Natural killer cell (primary cell): ENCODE measurements around the gene NOL7. TPM values are rescaled to one million over a fixed set of nuclear protein-coding genes. Genes with fewer than 3 reads are reported as not detected.

Experiments used
- ATAC-seq, 3 donors: fragments of 150-1000 bp in 2 of 3; fragments of 200-7000 bp in 1 of 3; cut with Tn5 transposase; 1 replicate in 1 of 3; 2 replicates in 2 of 3; pipeline ENCODE4 v1.10.0; 2021; ENCODE audit warnings: mild to moderate bottlenecking in 2 of 3, moderate library complexity in 2 of 3
- DNase-seq, 2 donors: peaks; one replicate each; pipeline versions ENCODE4 v3.0.0 to v3.0.0-alpha.2; 2013 to 2021; ENCODE audit warnings: mixed read lengths in 1 of 2
- H3K27ac ChIP-seq: one replicate; pipeline ENCODE4 v1.5.1; 2013; ENCODE audit warnings: mild to moderate bottlenecking, low read length
- H3K27me3 ChIP-seq: one replicate; pipeline ENCODE4 v1.6.1; 2013; ENCODE audit warnings: low read length; ENCODE audit not compliant: control insufficient read depth, insufficient read depth
- H3K36me3 ChIP-seq: one replicate; pipeline ENCODE4 v1.6.1; 2013; ENCODE audit warnings: low read length; ENCODE audit not compliant: control insufficient read depth, insufficient read depth
- H3K4me1 ChIP-seq: one replicate; pipeline ENCODE4 v1.6.1; 2013; ENCODE audit warnings: low read length; ENCODE audit not compliant: control insufficient read depth, insufficient read depth
- H3K4me3 ChIP-seq: one replicate; pipeline ENCODE4 v1.5.1; 2013; ENCODE audit warnings: low read length
- H3K9me3 ChIP-seq: one replicate; pipeline ENCODE4 v1.6.1; 2013; ENCODE audit warnings: low read length; ENCODE audit not compliant: control insufficient read depth, insufficient read depth
- H3K27ac Mint-ChIP-seq, 2 donors: one replicate each; pipeline ENCODE4 v1.8.0; 2022; ENCODE audit warnings: mild to moderate bottlenecking in 2 of 2, mixed read lengths in 2 of 2, moderate library complexity in 1 of 2
- H3K27me3 Mint-ChIP-seq, 2 donors: one replicate each; pipeline ENCODE4 v1.8.0; 2022; ENCODE audit warnings: low read depth in 2 of 2, mixed read lengths in 2 of 2
- H3K36me3 Mint-ChIP-seq: one replicate; pipeline ENCODE4 v1.8.0; 2022; ENCODE audit warnings: mixed read lengths
- H3K4me1 Mint-ChIP-seq, 2 donors: one replicate each; pipeline ENCODE4 v1.8.0; 2022; ENCODE audit warnings: mixed read lengths in 2 of 2
- H3K4me3 Mint-ChIP-seq: one replicate; pipeline ENCODE4 v1.8.0; 2022; ENCODE audit warnings: mild to moderate bottlenecking, moderate library complexity, mixed read lengths
- H3K9me3 Mint-ChIP-seq, 2 donors: one replicate each; pipeline ENCODE4 v1.8.0; 2022; ENCODE audit warnings: mixed read lengths in 2 of 2
- WGBS: methylation state at CpG from one replicate; pipeline ENCODE4 v1.1.7; 2013; ENCODE audit warnings: missing lambda C conversion rate; ENCODE audit not compliant: insufficient coverage; 5-methylcytosine and 5-hydroxymethylcytosine counted together
- intact Hi-C: fragments of 100-400 bp; cut with micrococcal nuclease; formaldehyde crosslinking; loops from one replicate; pipeline ENCODE4 v1.14.2; 2022
- total RNA-seq, 4 donors: library from RNA; stranded (reverse); fragments of 120-200 nt in 1 of 4; gene quantifications; one replicate each; pipeline versions ENCODE4 v1.2.3 to v1.2.4, GENCODE V29; 2013 to 2022
- TF ChIP-seq, protein P1 (sequence below): fragments of 200-600 bp; IDR thresholded peaks from one replicate; pipeline ENCODE4 v1.8.0; 2022; ENCODE audit warnings: antibody characterized with exemption

Gene NOL7
- total RNA-seq = 10 to 100 TPM; 24.7 to 31.3 (median 29.6) TPM
- 52.1 TPM for total RNA-seq (2013)

DNA sequence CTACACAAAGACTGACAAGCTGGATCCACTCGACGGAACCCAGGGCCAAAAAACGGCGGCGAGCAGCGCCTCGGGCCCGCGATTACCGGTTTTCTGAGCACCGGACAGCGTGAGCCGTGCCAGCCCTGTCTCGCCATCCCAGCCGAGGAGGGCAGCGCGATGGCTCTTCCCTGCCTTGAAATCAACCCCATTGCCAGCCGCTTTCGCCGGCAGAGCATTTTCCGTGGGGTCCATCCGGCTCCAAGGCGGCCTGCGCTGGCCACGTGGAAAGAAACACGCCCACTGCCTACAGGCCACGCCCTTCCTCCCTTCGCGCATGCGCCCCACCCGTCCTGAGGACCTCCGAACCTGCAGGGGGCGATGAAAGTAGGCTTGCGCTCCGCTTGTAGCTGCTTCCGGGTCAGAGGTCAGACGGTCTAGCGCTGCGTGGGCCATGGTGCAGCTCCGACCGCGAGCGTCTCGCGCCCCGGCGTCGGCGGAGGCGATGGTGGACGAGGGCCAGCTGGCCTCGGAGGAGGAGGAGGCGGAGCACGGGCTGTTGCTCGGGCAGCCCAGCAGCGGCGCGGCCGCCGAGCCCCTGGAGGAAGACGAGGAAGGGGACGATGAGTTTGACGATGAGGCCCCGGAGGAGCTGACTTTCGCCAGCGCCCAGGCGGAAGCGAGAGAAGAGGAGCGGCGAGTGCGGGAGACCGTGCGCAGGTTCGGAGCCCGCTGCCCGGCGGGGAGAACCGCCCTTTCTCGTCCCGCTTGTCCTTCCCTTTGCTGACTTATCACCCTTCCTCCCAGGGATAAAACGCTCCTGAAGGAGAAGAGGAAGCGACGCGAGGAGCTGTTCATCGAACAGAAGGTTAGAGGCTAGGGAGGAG, at the start of gene NOL7:
Gene NOL7 (plus strand): TSS at position 410 of the 866 bp plus-strand sequence. CDS start 24 bp downstream, at position 434.
- DNase-seq (peak; percentile 100), ATAC-seq (peak; percentile 93 to 99 (median 94))
- Histone ChIP-seq H3K27me3 (no peaks in the 10 kb centered on the region), H3K27ac (peak within 1 kb of the TSS; percentile 76), H3K4me3 (peak within 1 kb of the TSS; percentile 91), H3K9me3 (no peaks in the 10 kb centered on the region), H3K36me3 (peaks cover 33% of the 10 kb centered on the region), H3K4me1 (peaks cover 17% of the 10 kb centered on the region)
- WGBS = under 1% methylated on average over 84 of the region's 85 CpGs
- Mint-ChIP-seq H3K4me1 (peaks cover 35 to 37% of the 10 kb centered on the region in 2 donors), H3K27ac (peak within 1 kb of the TSS; percentile 94 to 99), H3K9me3 (no peaks in the 10 kb centered on the region), H3K27me3 (no peaks in the 10 kb centered on the region), H3K36me3 (peaks cover 7% of the 10 kb centered on the region), H3K4me3 (peak within 1 kb of the TSS; percentile 99)
- TF ChIP-seq, protein P1, sequence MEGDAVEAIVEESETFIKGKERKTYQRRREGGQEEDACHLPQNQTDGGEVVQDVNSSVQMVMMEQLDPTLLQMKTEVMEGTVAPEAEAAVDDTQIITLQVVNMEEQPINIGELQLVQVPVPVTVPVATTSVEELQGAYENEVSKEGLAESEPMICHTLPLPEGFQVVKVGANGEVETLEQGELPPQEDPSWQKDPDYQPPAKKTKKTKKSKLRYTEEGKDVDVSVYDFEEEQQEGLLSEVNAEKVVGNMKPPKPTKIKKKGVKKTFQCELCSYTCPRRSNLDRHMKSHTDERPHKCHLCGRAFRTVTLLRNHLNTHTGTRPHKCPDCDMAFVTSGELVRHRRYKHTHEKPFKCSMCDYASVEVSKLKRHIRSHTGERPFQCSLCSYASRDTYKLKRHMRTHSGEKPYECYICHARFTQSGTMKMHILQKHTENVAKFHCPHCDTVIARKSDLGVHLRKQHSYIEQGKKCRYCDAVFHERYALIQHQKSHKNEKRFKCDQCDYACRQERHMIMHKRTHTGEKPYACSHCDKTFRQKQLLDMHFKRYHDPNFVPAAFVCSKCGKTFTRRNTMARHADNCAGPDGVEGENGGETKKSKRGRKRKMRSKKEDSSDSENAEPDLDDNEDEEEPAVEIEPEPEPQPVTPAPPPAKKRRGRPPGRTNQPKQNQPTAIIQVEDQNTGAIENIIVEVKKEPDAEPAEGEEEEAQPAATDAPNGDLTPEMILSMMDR = peak; percentile 82
- intact Hi-C loops = loop anchor here (1.0 to 5.0 kb wide), 3 partner anchors 41 to 288 kb away; partner anchors contain the start of genes SIRT5 and TBC1D7

DNA sequence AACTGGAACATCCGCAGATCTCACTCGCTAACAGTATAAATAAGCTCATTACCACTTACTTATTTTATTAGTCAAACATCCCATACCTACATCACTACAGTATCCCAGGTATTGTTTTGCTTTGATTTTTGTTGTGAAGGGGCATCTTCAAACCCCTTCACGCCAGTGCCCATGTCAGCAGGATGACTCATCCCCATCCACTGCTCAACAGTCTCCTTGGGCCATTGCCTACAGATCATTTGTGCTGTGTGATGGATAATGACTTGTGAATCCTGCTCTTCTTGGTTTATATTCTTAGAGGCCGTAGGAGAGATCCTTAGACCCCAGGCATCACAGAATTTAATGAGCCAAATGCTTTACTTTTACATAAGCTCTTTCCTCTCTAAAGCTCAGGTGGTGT, 49.2 kb upstream of the NOL7 start:
- no peaks in the 10 kb centered on the region for H3K36me3 Mint-ChIP-seq
- H3K4me1 Mint-ChIP-seq = no peaks in the 10 kb centered on the region
- Histone ChIP-seq H3K4me3 (no peak overlapping the region), H3K36me3 (no peaks in the 10 kb centered on the region), H3K4me1 (no peaks in the 10 kb centered on the region), H3K9me3 (no peaks in the 10 kb centered on the region), H3K27ac (no peak overlapping the region), H3K27me3 (no peaks in the 10 kb centered on the region)
- intact Hi-C loops = no loop called here
- TF ChIP-seq, protein P1 = no peak
- no peak overlapping the region for H3K4me3 Mint-ChIP-seq
- H3K27ac Mint-ChIP-seq = no peak overlapping the region
- DNase-seq (no peak), ATAC-seq (no peak)
- 100% methylated on average over 3 of the region's 4 CpGs for WGBS
- H3K27me3 Mint-ChIP-seq = peaks cover 8 to 24% of the 10 kb centered on the region in 2 donors
- H3K9me3 Mint-ChIP-seq = no peaks in the 10 kb centered on the region

DNA sequence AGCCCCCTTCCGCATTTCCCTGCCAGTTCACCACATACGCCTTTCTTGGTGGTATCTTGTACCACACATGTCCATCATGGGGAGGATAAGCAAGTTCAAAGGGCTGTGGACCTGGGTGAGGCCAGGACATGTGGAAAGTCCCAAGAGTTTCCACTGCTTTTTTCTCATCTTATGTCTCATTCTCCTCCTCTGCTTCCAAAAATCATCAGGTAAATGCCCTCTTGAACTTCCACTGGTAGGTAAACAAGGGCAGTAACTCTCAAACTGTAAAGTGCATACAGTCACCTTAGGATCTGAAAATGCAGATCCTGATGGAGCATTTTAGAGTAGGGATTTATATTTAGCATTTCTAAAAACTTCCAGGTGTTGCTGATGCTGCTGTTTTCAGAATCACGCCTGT, 48.6 kb upstream of the NOL7 start:
- WGBS = 97% methylated on average over 3 of the region's 3 CpGs
- TF ChIP-seq, protein P1 = no peak
- H3K4me1 ChIP-seq = no peaks in the 10 kb centered on the region

More for the DNA sequence above, 48.6 kb upstream of the NOL7 start:
- Histone ChIP-seq H3K4me3 (no peak overlapping the region), H3K27ac (no peak overlapping the region), H3K27me3 (no peaks in the 10 kb centered on the region), H3K36me3 (no peaks in the 10 kb centered on the region), H3K9me3 (no peaks in the 10 kb centered on the region)
- H3K4me1 Mint-ChIP-seq = no peaks in the 10 kb centered on the region
- no peak overlapping the region for H3K4me3 Mint-ChIP-seq
- peaks cover 8 to 24% of the 10 kb centered on the region in 2 donors for H3K27me3 Mint-ChIP-seq
- DNase-seq (no peak), ATAC-seq (no peak)
- intact Hi-C loops = no loop called here
- no peaks in the 10 kb centered on the region for H3K9me3 Mint-ChIP-seq
- no peaks in the 10 kb centered on the region for H3K36me3 Mint-ChIP-seq
- H3K27ac Mint-ChIP-seq = no peak overlapping the region
